AG04449 (cell line): Measurements from ENCODE around the gene RALGPS1.

Experiments used
- CTCF ChIA-PET: fragments of 350-600 bp; formaldehyde crosslinking; extraction: SDS; loops from one replicate; lab custom pipeline; 2021; ENCODE audit warnings: antibody characterized with exemption; lab: Yijun Ruan, JAX
- POLR2A ChIA-PET: fragments of 400-600, 350-600 bp; formaldehyde crosslinking; extraction: SDS; loops from one replicate; lab custom pipeline; 2020; ENCODE audit warnings: antibody characterized with exemption, inconsistent platforms; lab: Yijun Ruan, JAX
- DNase-seq: peaks from one replicate; pipeline ENCODE4 v3.0.0-alpha.2; 2010; ENCODE audit warnings: low read depth, low spot score
- H3K4me3 ChIP-seq: 2 replicates; pipeline ENCODE4 v1.5.1; 2011; ENCODE audit warnings: low read depth, mild to moderate bottlenecking, control low read depth, low read length
- TF ChIP-seq, protein P1 (sequence below): IDR thresholded peaks from one replicate; pipeline ENCODE4 v1.5.1; 2011; ENCODE audit warnings: mild to moderate bottlenecking, moderate library complexity, low read length, control low read depth, inconsistent platforms; ENCODE audit not compliant: insufficient read depth; ENCODE audit errors: missing control alignments

Gene RALGPS1

DNA sequence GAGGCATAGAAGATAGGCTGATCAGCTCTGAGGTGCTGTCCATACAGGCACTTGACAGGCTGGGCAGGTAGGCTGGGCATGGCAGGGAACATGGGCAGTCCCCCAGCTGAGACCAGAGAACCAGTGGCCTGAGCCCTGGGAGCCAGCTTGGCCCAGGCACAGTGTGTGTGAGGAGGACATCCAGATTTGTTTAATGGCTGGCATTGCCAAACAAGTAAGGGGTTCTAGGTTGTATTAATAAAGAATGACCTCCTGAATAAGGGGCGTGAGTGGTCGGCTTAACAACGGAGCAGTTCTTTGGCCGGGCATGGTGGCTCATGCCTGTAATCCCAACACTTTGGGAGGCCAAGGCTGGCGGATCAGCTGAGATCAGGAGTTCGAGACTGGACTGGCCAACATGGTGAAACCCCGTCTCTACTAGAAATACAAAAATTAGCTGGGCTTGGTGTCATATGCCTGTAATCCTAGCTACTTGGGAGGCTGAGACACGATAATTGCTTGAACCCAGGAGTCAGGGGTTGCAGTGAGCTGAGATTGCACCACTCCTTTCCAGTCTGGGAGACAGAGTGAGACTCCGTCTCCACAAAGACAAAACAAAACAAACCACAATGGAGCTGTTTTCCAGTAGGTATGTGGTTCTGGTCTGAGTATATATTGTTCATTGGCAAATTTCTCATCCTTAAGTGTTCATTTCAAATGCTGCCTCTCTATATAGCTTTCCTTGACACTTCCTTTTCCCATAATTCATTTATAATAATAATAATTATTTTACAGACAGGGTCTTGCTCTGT, 151.7 kb downstream of the RALGPS1 start:
- POLR2A ChIA-PET: no interaction called here

DNA sequence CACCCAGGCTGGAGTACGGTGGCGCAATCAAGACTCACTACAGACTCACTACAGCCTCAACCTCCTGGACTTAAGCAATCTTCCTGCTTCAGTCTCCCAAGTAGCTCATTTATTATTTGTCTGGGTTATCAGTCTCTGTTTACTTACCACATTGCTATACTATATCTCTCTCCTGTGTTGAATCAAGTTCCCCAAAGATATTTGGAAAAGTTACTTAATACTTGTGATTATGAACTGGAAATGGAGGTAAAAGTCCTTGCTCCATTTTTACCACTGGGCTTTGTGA, 152.2 kb downstream of the RALGPS1 start:
- POLR2A ChIA-PET: no interaction called here
- CTCF ChIA-PET: no interaction called here
- TF ChIP-seq, protein P1, sequence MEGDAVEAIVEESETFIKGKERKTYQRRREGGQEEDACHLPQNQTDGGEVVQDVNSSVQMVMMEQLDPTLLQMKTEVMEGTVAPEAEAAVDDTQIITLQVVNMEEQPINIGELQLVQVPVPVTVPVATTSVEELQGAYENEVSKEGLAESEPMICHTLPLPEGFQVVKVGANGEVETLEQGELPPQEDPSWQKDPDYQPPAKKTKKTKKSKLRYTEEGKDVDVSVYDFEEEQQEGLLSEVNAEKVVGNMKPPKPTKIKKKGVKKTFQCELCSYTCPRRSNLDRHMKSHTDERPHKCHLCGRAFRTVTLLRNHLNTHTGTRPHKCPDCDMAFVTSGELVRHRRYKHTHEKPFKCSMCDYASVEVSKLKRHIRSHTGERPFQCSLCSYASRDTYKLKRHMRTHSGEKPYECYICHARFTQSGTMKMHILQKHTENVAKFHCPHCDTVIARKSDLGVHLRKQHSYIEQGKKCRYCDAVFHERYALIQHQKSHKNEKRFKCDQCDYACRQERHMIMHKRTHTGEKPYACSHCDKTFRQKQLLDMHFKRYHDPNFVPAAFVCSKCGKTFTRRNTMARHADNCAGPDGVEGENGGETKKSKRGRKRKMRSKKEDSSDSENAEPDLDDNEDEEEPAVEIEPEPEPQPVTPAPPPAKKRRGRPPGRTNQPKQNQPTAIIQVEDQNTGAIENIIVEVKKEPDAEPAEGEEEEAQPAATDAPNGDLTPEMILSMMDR: no peak
- H3K4me3 ChIP-seq: no peak overlapping the region
- DNase-seq: no peak

More for the DNA sequence above, 151.7 kb downstream of the RALGPS1 start:
- no peak for DNase-seq
- CTCF ChIA-PET: no interaction called here
- TF ChIP-seq, protein P1: no peak
- H3K4me3 ChIP-seq: no peak overlapping the region

DNA sequence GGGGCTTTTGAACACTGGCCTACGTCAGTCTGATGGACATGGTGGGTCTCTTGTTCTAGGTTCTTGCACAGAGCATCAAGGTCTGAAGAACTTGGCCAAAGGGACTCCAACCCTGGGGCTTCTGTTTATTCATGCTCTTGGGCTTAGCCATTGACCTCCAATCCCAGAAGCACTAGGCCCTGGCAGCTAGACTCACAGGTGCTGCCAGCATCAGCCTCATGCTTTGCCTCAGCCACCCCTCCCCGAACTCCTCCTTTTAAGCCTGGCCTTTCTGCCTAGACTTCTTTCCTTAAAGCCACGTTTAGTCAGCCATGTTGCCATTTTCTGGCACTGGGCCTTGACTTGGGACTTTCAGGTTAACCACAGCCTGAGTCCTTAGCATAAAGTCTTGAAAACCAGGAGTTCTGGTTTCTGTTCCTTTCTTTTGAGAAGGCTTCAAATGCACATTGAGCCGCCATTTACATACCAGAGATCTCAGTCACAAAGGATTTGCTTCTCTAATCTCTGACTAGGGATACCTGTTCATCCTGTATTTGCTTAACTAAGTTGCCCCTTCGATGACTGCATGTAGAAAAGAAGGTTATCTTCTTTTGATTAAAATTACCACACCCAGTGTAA, 153.1 kb downstream of the RALGPS1 start:
- DNase-seq: no peak
- H3K4me3 ChIP-seq: no peak overlapping the region
- ChIA-PET POLR2A (no interaction called here), CTCF (no interaction called here)
- TF ChIP-seq, protein P1: no peak

DNA sequence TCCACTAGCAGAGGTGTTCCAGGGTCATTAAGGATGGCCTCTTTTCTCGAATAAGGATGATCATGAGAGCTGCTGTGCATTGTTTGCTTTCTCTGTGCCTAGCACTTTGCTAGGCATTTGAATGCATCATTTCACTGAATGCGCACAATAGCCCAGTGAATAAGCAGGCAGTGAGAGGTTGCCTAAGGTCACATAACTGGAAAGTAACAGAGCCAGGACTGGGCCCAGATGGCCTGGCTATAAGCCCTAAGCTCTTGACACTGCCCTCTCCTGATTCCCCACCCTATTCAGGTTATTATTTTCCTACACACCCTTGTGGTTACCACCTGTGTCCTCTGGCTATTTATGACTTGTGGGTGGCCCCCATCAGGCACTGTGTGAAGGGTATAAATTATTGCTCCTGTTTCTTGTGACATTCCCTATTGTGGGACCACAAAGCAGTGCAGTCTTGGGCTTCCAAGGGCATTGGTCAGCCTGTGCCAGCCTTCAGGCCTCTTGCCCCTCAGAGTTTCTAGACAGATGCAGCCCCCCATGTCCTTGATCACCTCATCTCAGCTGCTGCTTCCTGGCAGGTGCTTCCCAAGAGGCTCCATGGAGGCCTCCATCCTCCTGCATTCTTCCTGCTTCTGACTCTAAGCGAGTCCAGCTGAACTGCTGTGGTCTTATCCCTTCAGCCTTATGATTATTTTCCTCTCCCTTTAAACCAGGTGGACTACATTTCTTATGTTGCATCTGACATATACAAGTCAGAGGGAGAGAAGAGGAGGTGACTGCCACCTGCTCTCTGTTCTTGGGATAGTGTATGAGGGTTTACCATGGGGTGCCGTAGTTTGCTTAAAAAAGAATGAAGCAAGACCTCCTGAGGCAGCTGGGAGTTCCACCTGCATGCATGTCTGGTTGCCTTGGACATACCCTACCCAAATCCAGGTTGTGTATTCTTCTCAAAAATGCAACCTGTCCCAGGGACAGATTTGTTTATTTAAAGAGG, 160.3 kb downstream of the RALGPS1 start:
- ChIA-PET CTCF (interaction anchor here (1.0 kb wide), 2 partner anchors 37 to 124 kb away, joined by 3 read pairs; no protein-coding TSS in a partner anchor), POLR2A (no interaction called here)
- H3K4me3 ChIP-seq: no peak overlapping the region
- DNase-seq: no peak
- TF ChIP-seq, protein P1: no peak

DNA sequence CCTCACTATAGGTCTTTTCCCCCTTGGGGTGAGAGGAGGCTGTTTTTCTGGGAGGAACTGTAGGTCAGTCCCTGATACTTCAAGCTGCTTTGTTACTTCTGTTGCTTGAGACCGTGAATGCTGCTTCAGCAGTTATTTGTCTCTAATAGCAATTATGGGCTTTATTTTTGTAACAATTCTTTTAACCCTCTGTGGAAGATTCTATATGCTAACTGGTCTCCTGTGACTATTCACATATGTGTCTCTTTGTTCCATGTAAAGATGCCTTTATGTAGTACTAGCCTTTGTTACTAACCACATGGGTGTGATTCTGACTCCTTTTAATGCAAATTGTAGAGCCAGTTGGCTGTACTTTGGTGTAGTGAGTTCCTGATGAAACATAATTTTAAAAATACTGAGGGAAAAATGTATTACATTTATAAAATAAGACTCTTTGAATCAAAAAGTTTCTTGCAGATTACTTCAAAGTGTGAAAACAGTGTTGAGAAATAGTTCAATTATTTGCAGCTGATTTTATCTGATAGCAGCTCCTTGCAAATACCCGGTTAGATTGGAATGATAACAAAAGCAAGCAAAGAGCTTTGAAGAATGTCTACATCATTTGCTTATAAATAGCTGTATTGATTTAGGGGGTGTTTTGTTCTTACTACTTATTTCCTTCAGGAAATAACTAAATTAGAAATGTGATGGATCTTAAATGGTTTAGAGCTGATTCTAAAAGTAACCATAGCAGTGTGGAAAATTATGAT, 161.2 kb downstream of the RALGPS1 start:
- CTCF ChIA-PET: interaction anchor here (1.0 to 2.1 kb wide), 2 partner anchors 110 to 123 kb away, joined by 3 to 8 read pairs; no protein-coding TSS in a partner anchor
- TF ChIP-seq, protein P1: no peak
- POLR2A ChIA-PET: no interaction called here
- H3K4me3 ChIP-seq: no peak overlapping the region
- DNase-seq: no peak
